Activated CD8-positive, alpha-beta memory T cell treated with anti-CD3 and anti-CD28 coated beads for 36 hours (primary cell): ENCODE data around the gene CPEB2. TPM values are rescaled to one million over a fixed set of nuclear protein-coding genes. Genes with fewer than 3 reads are reported as not detected.
"Not testable (repeated sequence)": the region's sequence is repeated elsewhere in the genome, so short reads cannot be mapped to it uniquely, and the experiment has no call there.

Experiments
- CTCF ChIA-PET: fragments of 350-600 bp; sonication (Branson Sonifier 250); formaldehyde crosslinking; loops from one replicate; lab custom pipeline; 2021; ENCODE audit warnings: antibody characterized with exemption; lab: Charles Lee
- POLR2A ChIA-PET: fragments of 350-600 bp; sonication (Branson Sonifier 250); formaldehyde crosslinking; loops from one replicate; lab custom pipeline; 2021; ENCODE audit warnings: antibody characterized with exemption; lab: Charles Lee
- total RNA-seq, 2 experiments: library from RNA; stranded (reverse); gene quantifications; one replicate each; pipeline ENCODE4 v1.2.3, GENCODE V29; 2021

CPEB2 gene
- total RNA-seq, 2 experiments from 2014 or later: 7.8 to 8.0 TPM

DNA sequence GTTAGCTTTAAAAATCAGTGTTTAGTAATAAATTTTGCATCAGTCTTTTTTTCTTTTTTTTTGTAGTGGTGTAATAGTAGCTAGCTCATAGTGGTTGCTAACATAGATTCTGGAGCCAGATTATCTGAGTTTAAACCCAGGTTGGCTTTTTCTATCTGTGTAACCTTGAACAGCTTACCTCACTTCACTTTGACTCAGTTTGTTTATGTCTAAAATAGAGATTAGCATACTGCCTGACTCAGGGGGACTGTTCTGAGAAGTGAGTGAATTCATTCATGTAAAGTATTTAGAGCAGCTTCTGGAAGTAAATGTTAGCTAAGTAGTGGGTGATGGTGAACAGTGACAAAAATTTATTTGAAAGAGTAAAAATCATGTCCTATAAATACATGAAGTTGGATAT is 32.9 kb downstream of the CPEB2 start:
- ChIA-PET POLR2A (interaction anchor here (0.8 kb wide), 1 partner anchor 32 kb away, joined by 3 read pairs; the partner anchor contains the start of gene CPEB2), CTCF (no interaction called here)

DNA sequence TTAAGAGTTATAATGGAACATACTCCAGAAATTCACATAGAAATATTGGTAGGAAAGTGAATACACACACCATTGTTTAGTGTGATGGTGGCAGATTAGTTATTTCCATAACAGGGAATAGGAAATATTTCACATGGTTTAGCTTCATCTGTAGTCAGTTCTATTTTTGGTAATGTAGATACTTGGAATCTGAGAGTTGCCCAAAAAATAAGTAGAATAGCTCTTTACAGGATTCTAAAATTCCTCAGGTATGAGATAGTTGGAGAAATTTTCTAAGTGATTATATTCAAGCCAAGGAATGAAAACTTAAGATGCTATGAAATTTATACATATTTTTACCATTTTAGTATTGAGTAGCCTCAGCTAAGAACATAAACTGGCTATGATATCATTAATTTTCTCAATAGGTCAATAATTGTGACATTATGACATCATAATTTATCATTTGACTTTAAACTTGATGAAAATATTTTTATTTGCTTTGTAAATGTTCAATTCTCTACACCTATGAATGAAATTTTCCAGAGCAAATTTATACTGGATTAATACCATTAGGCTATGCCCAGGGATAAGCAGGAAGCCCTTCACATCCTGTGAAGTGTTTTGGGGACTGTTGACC is 35.8 kb downstream of the CPEB2 start:
- CTCF ChIA-PET: no interaction called here

DNA sequence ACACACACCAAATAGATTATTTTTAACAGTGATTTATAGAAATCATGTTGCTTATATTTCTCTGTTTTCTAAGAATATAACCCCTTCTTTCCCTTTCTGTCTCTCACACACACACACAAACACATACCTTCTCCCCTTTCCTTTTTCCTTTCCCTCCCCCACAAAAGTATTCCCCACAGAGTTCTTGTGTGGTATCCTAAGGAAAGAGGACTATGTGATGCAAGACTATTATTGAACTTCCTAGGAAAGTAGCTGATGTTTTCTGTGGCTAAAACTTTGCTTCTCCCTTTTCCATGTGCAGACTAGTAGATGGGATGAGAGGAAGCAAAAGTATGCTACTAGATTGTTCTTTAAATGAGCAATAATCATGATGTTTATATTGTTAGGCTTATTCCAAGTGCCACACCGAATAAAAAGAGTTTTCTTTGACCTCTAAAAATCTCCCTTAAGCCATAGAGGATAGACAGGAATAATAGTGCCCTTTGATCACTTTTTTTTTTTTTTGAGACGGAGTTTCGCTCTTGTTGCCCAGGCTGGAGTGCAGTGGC is 38.7 kb downstream of the CPEB2 start:
- POLR2A ChIA-PET: interaction anchor here (0.7 kb wide), 1 partner anchor 38 kb away, joined by 4 read pairs; no protein-coding TSS in a partner anchor
- CTCF ChIA-PET: no interaction called here

More for the DNA sequence above, 35.8 kb downstream of the CPEB2 start:
- POLR2A ChIA-PET: no interaction called here

DNA sequence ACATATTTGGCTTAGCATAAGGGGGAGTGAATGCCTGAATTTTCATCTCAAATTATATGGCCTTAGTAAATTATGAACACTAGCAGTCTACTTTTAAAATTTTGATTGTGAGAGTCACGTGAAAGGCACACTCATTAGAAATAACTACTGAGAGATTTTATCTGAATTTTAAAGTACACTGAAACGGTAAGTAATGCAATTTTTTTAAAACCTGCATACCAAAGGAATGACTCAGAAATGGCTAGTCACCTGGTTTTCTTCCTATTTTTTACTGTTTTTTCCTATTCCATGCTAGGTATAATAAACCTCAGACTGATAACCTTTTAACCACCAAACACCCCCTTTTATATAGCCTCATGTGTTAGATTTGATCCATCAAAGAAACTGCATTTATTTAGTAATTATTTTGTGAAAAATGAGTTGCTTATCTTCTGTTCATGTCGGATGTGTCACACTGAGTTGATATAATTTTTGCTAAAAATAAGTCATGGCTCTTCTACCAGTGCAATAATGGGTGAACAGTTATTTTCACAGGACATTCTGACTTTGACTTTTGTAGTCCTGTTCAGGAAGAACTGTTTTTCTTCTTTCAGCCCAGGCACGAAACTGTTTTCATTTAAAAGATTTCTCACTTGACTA is 40.4 kb downstream of the CPEB2 start:
- POLR2A ChIA-PET: no interaction called here
- CTCF ChIA-PET: no interaction called here

DNA sequence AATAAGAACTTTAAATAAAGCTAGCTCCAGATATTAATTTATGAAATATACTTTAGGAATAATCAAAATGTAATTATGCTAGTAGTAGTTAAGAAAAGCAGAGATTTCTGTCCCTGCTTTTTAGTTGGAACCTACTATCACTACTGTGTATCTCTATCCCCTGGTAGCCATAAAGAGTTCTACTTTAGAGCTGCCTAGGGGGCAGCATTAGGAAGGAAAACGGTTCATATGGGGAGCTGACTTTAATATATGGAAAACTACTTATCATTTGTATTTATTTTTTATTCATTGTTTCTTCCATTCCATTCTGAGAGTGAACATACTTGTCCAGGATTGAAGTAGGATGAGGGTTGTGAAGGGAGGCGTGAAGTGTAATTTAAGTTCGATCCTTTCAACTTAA is 40.9 kb downstream of the CPEB2 start:
- CTCF ChIA-PET: no interaction called here
- POLR2A ChIA-PET: no interaction called here

DNA sequence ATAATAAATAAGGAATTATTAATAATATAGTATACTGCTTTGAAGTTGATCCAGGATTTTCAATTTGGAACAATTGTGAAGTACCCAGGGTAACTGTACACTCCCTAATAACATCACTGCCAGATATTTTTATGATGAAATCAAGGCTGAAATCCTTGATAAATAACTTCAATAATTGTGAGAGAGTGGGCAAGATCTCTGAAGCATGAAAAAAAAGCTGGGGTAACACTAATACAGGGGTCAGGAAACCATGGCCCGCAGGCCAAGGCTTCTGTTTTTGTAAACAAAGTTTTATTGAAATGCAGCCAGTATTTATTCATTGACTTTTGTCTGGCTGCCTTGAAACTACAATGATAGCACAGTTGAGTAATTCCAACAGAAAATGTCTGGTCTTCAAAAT is 41.6 kb downstream of the CPEB2 start:
- POLR2A ChIA-PET: no interaction called here
- CTCF ChIA-PET: no interaction called here

DNA sequence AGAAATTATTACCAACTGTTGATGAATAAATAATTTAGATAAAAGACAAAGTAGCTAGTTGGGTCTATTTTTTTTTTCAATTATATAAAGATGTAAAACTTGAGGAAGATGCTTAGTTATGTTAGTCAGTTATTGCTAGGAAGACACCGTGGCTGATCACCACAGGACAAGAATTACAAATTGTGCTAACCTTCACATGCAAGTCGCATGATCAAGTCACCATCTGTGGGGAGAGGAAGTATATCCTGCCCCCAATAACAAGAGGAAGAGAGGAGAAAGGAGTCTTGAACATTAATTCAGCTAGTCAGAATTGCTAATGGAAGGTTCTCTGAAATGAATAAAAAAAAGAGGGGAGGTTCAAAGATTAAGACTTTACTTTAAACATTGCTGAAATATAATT is 52.3 kb downstream of the CPEB2 start:
- POLR2A ChIA-PET: no interaction called here

DNA sequence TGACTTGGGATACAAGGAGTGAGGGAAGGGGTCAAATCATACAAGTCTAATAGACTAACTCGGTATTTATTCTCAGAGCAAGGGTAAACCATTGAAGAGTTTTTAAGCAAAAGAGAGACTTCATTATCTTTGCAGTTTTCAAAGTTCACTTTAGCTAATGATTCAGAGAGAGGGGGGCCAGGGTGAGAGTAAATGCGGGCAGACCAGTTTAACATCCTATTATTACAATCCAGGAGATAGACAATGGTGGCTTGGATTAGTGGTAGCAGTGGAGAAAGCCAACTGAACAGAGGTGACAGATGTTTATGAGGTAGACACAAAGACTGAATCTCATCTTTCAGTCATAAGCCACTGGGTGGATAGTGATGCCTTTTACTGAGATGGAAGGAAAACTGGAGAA is 57.9 kb downstream of the CPEB2 start:
- CTCF ChIA-PET: no interaction called here

More for the DNA sequence above, 52.3 kb downstream of the CPEB2 start:
- CTCF ChIA-PET: no interaction called here

DNA sequence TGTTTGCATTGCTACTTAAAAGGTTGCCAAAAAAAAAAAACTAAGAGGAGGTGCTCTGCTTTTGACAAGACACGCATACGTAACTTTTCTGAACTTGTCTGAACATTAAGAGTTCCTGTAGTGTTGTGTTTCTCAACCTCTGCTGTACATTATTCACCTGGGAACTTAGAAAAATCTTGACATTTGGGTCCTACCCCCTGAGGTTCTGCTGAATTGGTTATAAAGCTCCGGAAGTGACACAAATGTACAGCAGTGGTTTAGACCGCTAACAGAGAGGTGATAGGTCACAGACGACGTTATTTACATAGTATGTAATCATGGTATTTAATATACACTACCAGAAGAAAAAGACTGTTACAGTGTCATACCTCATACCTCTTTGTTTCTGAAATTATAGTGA is 61.1 kb downstream of the CPEB2 start:
- ChIA-PET POLR2A (no interaction called here), CTCF (no interaction called here)

More for the DNA sequence above, 57.9 kb downstream of the CPEB2 start:
- POLR2A ChIA-PET: no interaction called here

DNA sequence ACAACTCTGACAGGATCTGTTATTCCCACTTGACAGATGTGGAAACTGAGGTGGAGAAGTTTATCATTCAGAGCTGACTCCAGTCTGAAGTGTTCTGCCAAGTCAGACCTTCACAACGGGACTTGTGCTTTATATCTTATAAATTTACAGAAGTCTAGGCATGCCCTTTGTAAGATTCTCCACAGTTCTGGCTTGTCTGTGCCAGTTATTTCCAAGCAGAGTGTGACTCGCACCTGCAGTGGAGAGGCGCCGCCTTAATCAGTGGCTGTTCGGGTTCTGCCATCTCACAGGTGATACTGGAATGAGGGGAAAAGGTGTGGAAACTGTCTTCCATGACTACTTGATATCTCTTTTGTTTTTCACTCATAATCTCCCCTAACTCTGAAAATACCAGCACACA is 63.2 kb downstream of the CPEB2 start:
- ChIA-PET CTCF (no interaction called here), POLR2A (no interaction called here)

DNA sequence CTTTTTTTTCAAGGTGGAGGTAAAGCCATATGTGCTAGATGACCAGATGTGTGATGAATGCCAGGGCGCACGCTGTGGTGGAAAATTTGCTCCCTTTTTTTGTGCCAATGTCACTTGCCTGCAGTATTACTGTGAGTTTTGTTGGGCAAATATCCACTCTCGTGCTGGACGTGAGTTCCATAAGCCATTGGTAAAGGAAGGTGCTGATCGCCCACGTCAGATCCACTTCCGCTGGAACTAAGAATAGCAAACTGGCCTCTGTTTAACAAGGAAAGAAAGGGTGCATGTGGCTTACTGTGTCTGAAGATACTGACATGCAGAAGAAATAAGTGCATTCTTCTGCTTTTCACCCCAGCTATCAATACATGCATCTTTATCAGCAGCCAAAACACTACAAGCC is 63.9 kb downstream of the CPEB2 start:
- POLR2A ChIA-PET: no interaction called here
- CTCF ChIA-PET: no interaction called here

DNA sequence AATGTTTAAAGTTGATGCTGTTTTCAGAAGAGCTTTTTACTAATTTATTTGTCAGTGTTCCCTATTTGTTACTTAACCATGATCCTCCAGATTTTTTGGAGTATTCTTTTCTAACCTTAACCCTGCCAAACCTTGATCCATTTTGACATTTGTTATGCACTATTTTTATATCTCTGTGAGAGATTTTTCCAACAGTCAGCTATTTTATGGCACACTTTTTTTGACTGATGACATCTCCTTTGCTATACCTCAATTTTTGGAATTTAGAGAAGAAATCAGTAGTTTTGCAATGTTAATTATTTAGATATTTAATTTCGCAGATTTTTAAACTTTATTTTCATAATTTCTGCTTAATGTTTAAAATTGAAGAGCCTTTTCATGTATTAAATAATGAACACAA is 66.0 kb downstream of the CPEB2 start:
- ChIA-PET POLR2A (no interaction called here), CTCF (no interaction called here)

DNA sequence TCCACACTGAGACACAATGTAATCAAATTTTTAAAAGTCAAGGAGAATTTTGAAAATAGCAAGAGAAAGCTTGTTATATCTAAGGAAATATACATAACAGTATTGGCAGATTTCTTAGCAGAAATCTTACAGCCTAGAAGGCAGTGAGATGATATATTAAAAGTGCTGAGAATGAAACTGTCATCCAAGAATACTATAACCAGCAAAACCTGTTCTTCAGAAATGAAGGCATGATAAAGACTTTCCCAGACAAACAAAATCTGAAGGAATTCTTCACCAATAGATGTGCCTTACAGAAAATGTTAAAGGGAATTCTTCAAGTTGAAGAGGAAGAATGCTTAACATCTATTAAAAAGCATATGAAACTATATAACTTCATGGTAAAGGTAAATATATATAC is 73.6 kb downstream of the CPEB2 start:
- CTCF ChIA-PET: no interaction called here

DNA sequence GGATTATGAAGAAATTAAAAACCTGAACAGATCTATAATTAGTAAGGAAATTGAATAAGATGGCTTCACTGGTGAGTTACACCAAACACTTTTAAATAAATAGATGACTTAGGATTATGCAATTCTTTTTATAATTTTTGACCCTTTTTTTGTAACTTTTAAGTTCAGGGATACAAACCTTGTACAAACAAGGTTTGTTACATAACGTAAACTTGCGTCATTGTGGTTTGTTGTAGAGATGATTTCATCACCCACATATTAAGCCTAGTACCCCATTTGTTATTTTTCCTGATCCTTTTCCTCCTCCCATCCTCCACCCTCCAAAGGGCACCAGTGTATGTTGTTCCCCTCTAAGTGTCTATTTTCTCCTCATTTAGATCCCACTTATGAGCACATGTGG is 75.7 kb downstream of the CPEB2 start:
- ChIA-PET CTCF (no interaction called here), POLR2A (no interaction called here)

More for the DNA sequence above, 73.6 kb downstream of the CPEB2 start:
- POLR2A ChIA-PET: no interaction called here

DNA sequence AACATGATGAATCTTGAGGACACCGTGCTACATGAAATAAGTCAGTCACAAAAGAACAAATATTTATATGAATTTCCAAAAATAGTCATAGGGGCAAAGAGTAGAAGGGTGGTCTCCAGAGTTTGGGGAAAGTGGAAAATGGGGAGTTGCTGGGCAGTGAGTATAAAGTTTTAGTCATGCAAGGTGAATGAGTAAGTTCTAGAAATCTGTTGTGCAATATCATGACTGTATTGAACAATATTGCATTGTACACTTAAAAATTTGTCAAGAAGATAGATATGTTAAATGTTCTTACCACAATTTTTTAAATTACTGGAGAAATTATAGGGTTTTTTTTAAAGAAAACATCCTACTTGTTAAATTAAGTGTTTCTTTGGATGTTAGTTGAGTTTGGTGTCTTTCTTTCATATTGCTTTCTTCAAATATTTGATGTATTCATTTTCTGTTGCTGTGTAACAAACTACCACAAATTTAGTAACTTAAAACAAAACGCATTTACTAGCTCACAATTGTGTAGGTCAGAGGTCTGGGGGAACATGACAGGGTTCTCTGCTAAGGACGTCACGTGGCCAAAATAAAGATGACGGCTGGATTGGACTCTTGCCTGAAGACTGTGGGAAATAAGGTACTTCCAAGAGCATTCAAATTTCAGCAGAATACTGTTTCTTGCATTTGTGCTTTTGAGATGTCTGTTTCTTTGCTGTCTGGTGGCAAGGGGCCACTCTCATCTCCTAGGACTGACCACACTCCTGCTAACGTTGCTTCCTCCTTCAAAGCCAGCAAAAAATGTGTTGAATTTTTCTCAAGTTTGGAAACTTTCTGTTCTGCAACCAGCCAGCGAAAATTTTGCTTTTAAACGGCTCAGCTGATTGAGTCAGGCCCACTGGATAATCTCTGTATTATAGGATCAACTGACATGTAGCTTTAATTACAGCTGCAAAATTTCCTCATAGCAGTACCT is 76.7 kb downstream of the CPEB2 start:
- CTCF ChIA-PET: no interaction called here
- POLR2A ChIA-PET: no interaction called here

DNA sequence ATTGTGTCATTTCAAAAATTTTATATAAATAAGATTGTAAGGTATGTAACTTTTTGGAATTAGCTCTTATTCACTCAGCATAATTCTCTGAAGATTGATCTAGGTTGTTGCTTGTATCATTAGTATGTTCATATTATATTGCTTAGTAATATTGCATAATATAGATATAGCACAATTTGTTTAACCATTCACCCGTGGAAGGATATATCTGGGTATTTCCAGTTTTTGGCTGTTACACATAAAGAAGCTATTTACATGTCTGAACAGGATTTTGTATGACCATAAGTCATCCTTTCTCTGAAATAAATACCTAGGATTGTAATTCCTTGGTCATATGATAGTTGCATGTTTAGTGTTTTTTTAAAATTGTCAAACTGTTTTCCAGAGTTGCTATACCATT is 82.5 kb downstream of the CPEB2 start:
- ChIA-PET POLR2A (no interaction called here), CTCF (no interaction called here)

DNA sequence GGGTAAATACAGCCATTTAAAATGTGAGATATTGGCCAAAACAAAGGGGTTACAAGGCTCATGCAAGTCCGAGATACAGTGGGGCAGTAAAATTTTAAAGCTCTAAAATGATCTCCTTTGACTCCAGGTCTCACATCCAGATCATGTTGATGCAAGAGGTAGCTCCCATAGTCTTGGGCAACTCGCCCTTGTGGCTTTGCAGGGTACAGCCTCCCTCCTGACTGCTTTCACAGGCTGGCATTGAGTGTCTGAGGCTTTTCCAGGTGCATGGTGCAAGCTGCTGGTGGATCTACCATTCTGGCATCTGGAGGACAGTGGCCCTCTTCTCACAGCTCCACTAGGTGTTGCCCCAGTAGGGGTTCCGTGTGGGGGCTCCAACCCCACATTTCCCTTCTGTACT is 83.5 kb downstream of the CPEB2 start:
- CTCF ChIA-PET, POLR2A ChIA-PET: not testable (repeated sequence)

DNA sequence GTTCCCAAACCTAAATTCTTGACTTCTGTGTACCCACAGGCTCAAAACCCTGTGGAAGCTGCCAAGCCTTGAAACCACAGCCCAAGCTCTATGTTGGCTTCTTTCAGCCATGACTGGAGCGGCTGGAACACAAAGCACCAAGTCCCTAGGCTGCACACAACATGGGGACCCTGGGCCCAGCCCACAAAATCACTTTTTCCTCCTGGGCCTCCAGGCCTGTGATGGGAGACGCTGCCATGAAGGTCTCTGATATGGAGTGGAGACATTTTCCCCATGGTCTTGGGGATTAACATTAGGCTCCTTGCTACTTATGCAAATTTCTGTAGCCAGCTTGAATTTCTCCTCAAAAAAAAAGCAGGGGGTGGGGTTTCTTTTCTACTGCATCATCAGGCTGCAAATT is 84.0 kb downstream of the CPEB2 start:
- POLR2A ChIA-PET, CTCF ChIA-PET: not testable (repeated sequence)

DNA sequence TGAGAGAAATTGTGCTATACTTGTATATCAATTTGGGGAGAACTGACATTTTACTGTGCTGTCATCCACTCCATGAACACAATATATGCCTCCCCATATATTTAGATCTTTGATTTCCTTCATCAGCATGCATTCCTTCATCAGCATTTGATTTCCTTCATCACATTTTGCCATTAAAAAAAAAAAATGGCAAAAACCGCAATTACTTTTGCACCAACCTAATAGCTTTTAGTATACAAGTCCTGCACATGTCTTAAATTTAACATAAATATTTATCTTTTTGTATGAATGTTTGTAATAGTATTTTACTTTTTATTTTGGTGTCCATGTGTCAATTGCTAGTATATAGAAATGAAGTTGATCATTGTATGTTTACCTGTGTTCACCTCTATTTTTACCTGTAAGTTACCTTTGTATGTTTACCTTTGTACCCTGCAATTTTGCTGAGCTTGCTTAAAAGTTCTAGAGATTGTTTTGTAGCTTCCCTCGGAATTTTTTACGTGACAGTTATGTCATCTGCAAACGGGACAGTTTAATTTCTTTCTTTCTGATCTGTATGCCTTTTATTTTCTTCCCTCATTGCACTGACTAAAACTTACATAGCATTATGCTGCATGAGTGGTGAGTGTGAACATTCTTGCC is 86.2 kb downstream of the CPEB2 start:
- POLR2A ChIA-PET: no interaction called here
- CTCF ChIA-PET: no interaction called here

DNA sequence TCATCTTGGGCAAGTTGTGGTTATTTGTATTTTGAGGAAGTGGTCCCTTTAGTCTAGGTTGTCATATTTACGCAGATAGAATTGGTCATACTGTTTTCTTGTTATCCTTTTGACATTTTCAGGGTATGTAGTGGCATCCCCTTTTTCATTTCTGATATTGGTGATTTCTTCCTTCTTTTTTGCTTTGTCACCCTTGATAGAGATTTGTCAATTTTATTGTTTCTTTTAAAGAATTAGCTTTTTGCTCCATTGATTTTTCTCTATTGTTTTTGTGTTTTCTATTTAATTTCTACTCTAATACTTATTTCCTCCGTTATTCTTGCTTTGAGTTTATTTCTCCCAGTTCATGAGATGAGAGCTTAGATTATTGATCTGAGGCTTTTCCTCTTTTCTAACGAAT is 87.7 kb downstream of the CPEB2 start:
- POLR2A ChIA-PET: no interaction called here
- CTCF ChIA-PET: no interaction called here
